ENCODE measurements around the gene C1QTNF5. TPM values are rescaled to one million over a fixed set of nuclear protein-coding genes. Genes with fewer than 3 reads are reported as not detected.

The C1QTNF5 gene
- polyA plus RNA-seq, 2 donors = 4.8 to 6.7 TPM

GRCh38 chr11:119380160-119380826, 39.6 kb upstream of the C1QTNF5 start:
- H3K4me1 ChIP-seq (ENCODE audit: control insufficient read depth in 2 of 2, insufficient read depth in 2 of 2, low read length in 1 of 2) = peaks cover 4 to 24% of the 10 kb centered on the region in 2 donors
- WGBS, 2 donors = 76 to 78% methylated on average over 13 of the region's 13 CpGs
- no peak overlapping the region for H3K4me3 ChIP-seq (ENCODE audit: low read depth in 1 of 2, low read length in 2 of 2)
- peak overlapping the region; percentile 55 to 76 for H3K27ac ChIP-seq (ENCODE audit: low read depth in 2 of 2, low read length in 1 of 2)
- H3K36me3 ChIP-seq (ENCODE audit: control insufficient read depth in 2 of 2, insufficient read depth in 2 of 2, low read length in 1 of 2) = no peaks in the 10 kb centered on the region
- no peaks in the 10 kb centered on the region for H3K9me3 ChIP-seq (ENCODE audit: control insufficient read depth in 2 of 2, insufficient read depth in 1 of 2, low read depth in 1 of 2, low read length in 1 of 2)
- H3K27me3 ChIP-seq (ENCODE audit: control insufficient read depth in 1 of 2, insufficient read depth in 2 of 2, low read length in 2 of 2) = no peaks in the 10 kb centered on the region

GRCh38 chr11:119378851-119379465, 38.3 kb upstream of the C1QTNF5 start:
- 69 to 83% methylated on average over 10 of the region's 10 CpGs for WGBS, 2 donors
- H3K9me3 ChIP-seq (ENCODE audit: control insufficient read depth in 2 of 2, insufficient read depth in 1 of 2, low read depth in 1 of 2, low read length in 1 of 2) = no peaks in the 10 kb centered on the region
- no peak overlapping the region for H3K27ac ChIP-seq (ENCODE audit: low read depth in 2 of 2, low read length in 1 of 2)
- no peaks in the 10 kb centered on the region for H3K36me3 ChIP-seq (ENCODE audit: control insufficient read depth in 2 of 2, insufficient read depth in 2 of 2, low read length in 1 of 2)
- no peaks in the 10 kb centered on the region for H3K27me3 ChIP-seq (ENCODE audit: control insufficient read depth in 1 of 2, insufficient read depth in 2 of 2, low read length in 2 of 2)
- H3K4me3 ChIP-seq (ENCODE audit: low read depth in 1 of 2, low read length in 2 of 2) = no peak overlapping the region
- H3K4me1 ChIP-seq (ENCODE audit: control insufficient read depth in 2 of 2, insufficient read depth in 2 of 2, low read length in 1 of 2) = peaks cover 4 to 24% of the 10 kb centered on the region in 2 donors

DNA sequence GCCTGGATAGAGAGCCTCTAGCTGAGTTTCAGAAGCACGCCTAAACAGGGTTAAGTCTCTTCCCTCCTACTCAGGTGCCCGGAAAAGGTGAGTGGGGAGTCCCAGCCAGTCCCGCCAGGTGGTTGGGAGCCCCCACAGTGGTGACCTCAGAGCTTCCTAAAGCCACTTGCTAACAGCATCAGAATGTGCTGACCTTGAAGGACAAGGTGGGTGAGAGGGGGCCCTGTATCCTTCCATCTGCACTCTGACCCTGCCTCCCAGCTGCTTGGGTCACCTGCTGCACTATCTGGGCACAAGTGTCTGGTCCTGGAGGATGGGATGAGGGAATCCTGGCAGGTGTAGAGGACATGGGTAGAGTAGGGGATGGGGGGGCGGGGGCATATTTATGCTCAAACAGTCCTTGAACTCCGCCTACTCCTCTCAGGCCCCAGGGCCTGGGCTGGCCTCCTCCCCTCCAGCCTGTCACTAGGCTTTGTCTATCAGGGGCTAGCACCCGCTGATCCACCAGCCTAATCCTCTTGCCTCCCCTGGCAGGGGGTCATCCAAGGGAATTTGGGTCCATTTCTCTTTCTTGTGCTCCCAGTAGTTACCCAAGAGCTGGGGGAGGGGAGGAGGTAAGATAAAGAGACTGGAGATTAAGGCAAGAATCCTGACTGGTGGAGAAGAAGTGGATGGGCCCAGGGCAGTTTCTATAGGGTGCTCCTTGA, 37.4 kb upstream of the C1QTNF5 start:
- Histone ChIP-seq H3K27ac (ENCODE audit: low read depth in 2 of 2, low read length in 1 of 2) (peak overlapping the region in 1 of 2 donors; percentile 52), H3K4me3 (ENCODE audit: low read depth in 1 of 2, low read length in 2 of 2) (no peak overlapping the region), H3K9me3 (ENCODE audit: control insufficient read depth in 2 of 2, insufficient read depth in 1 of 2, low read depth in 1 of 2, low read length in 1 of 2) (no peaks in the 10 kb centered on the region), H3K36me3 (ENCODE audit: control insufficient read depth in 2 of 2, insufficient read depth in 2 of 2, low read length in 1 of 2) (no peaks in the 10 kb centered on the region), H3K27me3 (ENCODE audit: control insufficient read depth in 1 of 2, insufficient read depth in 2 of 2, low read length in 2 of 2) (no peaks in the 10 kb centered on the region), H3K4me1 (ENCODE audit: control insufficient read depth in 2 of 2, insufficient read depth in 2 of 2, low read length in 1 of 2) (peaks cover 6 to 24% of the 10 kb centered on the region in 2 donors)
- WGBS, 2 donors = 73% methylated on average over 5 to 6 of the region's 6 CpGs

DNA sequence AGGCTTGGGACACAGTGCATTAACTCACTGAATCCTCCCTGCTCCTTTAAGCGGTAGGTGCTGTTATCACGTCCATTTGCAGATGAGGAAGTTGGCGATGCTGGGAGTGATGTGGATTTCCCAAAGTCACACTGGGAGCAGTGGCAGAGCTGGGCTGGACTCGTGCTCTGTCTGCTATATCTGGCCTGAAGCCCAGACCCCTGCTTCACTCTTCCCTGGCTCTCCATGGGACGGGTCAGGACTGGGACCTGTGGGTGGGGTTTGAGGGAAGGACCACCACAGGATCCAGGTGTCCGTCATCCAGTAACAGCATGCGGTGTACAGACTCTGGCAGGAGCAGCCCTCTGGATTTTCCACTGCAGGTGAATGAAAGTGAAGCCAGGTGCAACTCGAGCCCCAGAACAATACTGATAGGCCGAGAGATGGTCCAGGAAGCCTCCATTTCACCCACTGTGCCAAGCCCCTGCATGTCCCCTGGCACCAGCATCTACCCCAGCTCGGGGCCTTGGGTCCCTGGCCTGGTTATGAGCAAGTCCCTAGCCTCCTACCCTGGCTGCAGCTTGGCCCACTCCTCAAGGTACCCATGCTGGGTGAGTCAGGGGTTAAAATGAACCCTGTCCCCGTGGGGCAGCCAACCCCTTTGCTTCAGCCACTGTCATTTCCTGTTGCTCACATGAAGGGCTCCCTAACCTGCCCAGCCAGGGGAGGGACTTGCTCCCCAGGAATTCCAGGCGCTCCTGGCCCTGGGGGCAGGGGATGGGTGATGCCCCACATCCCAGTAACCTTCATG, 36.6 kb upstream of the C1QTNF5 start:
- peak overlapping the region in 1 of 2 donors; percentile 52 for H3K27ac ChIP-seq (ENCODE audit: low read depth in 2 of 2, low read length in 1 of 2)
- peaks cover 6 to 24% of the 10 kb centered on the region in 2 donors for H3K4me1 ChIP-seq (ENCODE audit: control insufficient read depth in 2 of 2, insufficient read depth in 2 of 2, low read length in 1 of 2)
- H3K36me3 ChIP-seq (ENCODE audit: control insufficient read depth in 2 of 2, insufficient read depth in 2 of 2, low read length in 1 of 2) = no peaks in the 10 kb centered on the region
- H3K4me3 ChIP-seq (ENCODE audit: low read depth in 1 of 2, low read length in 2 of 2) = no peak overlapping the region
- H3K27me3 ChIP-seq (ENCODE audit: control insufficient read depth in 1 of 2, insufficient read depth in 2 of 2, low read length in 2 of 2) = no peaks in the 10 kb centered on the region
- H3K9me3 ChIP-seq (ENCODE audit: control insufficient read depth in 2 of 2, insufficient read depth in 1 of 2, low read depth in 1 of 2, low read length in 1 of 2) = no peaks in the 10 kb centered on the region
- 50 to 54% methylated on average over 12 of the region's 12 CpGs for WGBS, 2 donors

- no peaks in the 10 kb centered on the region for H3K9me3 ChIP-seq (ENCODE audit: control insufficient read depth in 2 of 2, insufficient read depth in 1 of 2, low read depth in 1 of 2, low read length in 1 of 2)
- no peaks in the 10 kb centered on the region for H3K27me3 ChIP-seq (ENCODE audit: control insufficient read depth in 1 of 2, insufficient read depth in 2 of 2, low read length in 2 of 2)
- H3K4me3 ChIP-seq (ENCODE audit: low read depth in 1 of 2, low read length in 2 of 2) = peak overlapping the region in 1 of 2 donors; percentile 9
- 49 to 61% methylated on average over 10 to 11 of the region's 11 CpGs for WGBS, 2 donors
- peaks cover 6 to 27% of the 10 kb centered on the region in 2 donors for H3K4me1 ChIP-seq (ENCODE audit: control insufficient read depth in 2 of 2, insufficient read depth in 2 of 2, low read length in 1 of 2)
- H3K36me3 ChIP-seq (ENCODE audit: control insufficient read depth in 2 of 2, insufficient read depth in 2 of 2, low read length in 1 of 2) = no peaks in the 10 kb centered on the region
- H3K27ac ChIP-seq (ENCODE audit: low read depth in 2 of 2, low read length in 1 of 2) = peak overlapping the region; percentile 68 to 75
These were observed 35.6 kb upstream of the C1QTNF5 start for GRCh38 chr11:119376197-119376847.

GRCh38 chr11:119375337-119376196, 34.9 kb upstream of the C1QTNF5 start:
- 56 to 60% methylated on average over 14 of the region's 14 CpGs for WGBS, 2 donors
- H3K9me3 ChIP-seq (ENCODE audit: control insufficient read depth in 2 of 2, insufficient read depth in 1 of 2, low read depth in 1 of 2, low read length in 1 of 2) = no peaks in the 10 kb centered on the region
- H3K27me3 ChIP-seq (ENCODE audit: control insufficient read depth in 1 of 2, insufficient read depth in 2 of 2, low read length in 2 of 2) = no peaks in the 10 kb centered on the region
- H3K4me1 ChIP-seq (ENCODE audit: control insufficient read depth in 2 of 2, insufficient read depth in 2 of 2, low read length in 1 of 2) = peaks cover 9 to 30% of the 10 kb centered on the region in 2 donors
- no peaks in the 10 kb centered on the region for H3K36me3 ChIP-seq (ENCODE audit: control insufficient read depth in 2 of 2, insufficient read depth in 2 of 2, low read length in 1 of 2)
- H3K4me3 ChIP-seq (ENCODE audit: low read depth in 1 of 2, low read length in 2 of 2) = peak overlapping the region in 1 of 2 donors; percentile 9
- H3K27ac ChIP-seq (ENCODE audit: low read depth in 2 of 2, low read length in 1 of 2) = peak overlapping the region; percentile 68 to 75

GRCh38 chr11:119374632-119375336, 34.1 kb upstream of the C1QTNF5 start:
- Histone ChIP-seq H3K4me1 (ENCODE audit: control insufficient read depth in 2 of 2, insufficient read depth in 2 of 2, low read length in 1 of 2) (peaks cover 10 to 28% of the 10 kb centered on the region in 2 donors), H3K27ac (ENCODE audit: low read depth in 2 of 2, low read length in 1 of 2) (peak overlapping the region; percentile 38 to 75), H3K36me3 (ENCODE audit: control insufficient read depth in 2 of 2, insufficient read depth in 2 of 2, low read length in 1 of 2) (no peaks in the 10 kb centered on the region), H3K27me3 (ENCODE audit: control insufficient read depth in 1 of 2, insufficient read depth in 2 of 2, low read length in 2 of 2) (no peaks in the 10 kb centered on the region), H3K9me3 (ENCODE audit: control insufficient read depth in 2 of 2, insufficient read depth in 1 of 2, low read depth in 1 of 2, low read length in 1 of 2) (no peaks in the 10 kb centered on the region), H3K4me3 (ENCODE audit: low read depth in 1 of 2, low read length in 2 of 2) (no peak overlapping the region)
- WGBS, 2 donors = 49 to 52% methylated on average over 11 of the region's 11 CpGs

- H3K27me3 ChIP-seq (ENCODE audit: control insufficient read depth in 1 of 2, insufficient read depth in 2 of 2, low read length in 2 of 2) = no peaks in the 10 kb centered on the region
- 49 to 51% methylated on average over 5 of the region's 5 CpGs for WGBS, 2 donors
- H3K36me3 ChIP-seq (ENCODE audit: control insufficient read depth in 2 of 2, insufficient read depth in 2 of 2, low read length in 1 of 2) = no peaks in the 10 kb centered on the region
- peak overlapping the region in 1 of 2 donors; percentile 26 for H3K27ac ChIP-seq (ENCODE audit: low read depth in 2 of 2, low read length in 1 of 2)
- no peak overlapping the region for H3K4me3 ChIP-seq (ENCODE audit: low read depth in 1 of 2, low read length in 2 of 2)
- no peaks in the 10 kb centered on the region for H3K9me3 ChIP-seq (ENCODE audit: control insufficient read depth in 2 of 2, insufficient read depth in 1 of 2, low read depth in 1 of 2, low read length in 1 of 2)
- H3K4me1 ChIP-seq (ENCODE audit: control insufficient read depth in 2 of 2, insufficient read depth in 2 of 2, low read length in 1 of 2) = peaks cover 15 to 28% of the 10 kb centered on the region in 2 donors
These were observed 33.4 kb upstream of the C1QTNF5 start for GRCh38 chr11:119373921-119374631.
